Mammary epithelial cell (primary cell): ENCODE results near the gene GRM8.

Source experiments
- CTCF ChIP-seq, 2 donors: IDR thresholded peaks in 1 of 2; conservative IDR thresholded peaks in 1 of 2; 2 replicates each; pipeline ENCODE4 v1.5.1; 2011 to 2012; ENCODE audit warnings: inconsistent platforms in 2 of 2, low read length in 2 of 2, mild to moderate bottlenecking in 2 of 2, control low read depth in 1 of 2, low read depth in 1 of 2; ENCODE audit not compliant: insufficient read depth in 1 of 2; ENCODE audit errors: extremely low read depth in 1 of 2
- EZH2 ChIP-seq: IDR thresholded peaks from 2 replicates; pipeline ENCODE4 v1.6.1; 2012; ENCODE audit warnings: low read length, inconsistent platforms, borderline replicate concordance

DNA sequence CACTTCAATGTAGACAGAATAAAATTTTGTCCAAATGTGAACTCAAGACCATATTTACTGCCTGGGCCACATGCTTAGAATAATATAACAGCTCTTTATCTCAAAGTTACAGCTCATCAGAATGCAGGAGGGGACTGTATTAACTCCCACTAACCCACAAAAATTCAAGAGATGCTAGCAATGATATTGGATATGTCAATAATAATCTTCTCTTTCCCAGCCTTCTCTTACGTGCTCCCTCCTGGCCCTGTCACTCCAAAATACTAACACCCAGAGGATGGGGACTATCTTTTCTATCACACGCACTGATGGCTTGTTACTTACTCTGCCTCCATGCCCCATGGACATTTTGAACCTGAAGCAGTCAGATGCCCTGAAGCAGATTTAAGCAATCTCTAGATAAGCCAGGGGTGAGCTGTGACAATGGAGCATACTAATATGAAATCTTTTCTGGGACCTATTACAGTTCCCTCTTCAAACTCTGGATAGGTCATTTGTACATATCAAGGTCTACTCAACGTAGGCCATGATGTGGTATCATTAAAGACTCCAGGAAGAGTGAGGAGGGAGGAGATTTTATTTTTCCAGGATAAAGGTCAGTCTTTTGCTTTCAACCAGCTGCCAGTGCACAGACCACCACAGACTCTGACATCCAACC, 803.0 kb downstream of the GRM8 start:
- TF ChIP-seq CTCF (conservative IDR thresholded peaks at IDR 0.05 in 1 of 2, IDR thresholded peaks at IDR 0.05 in 1 of 2; ENCODE audit: extremely low read depth in 1 of 2, insufficient read depth in 1 of 2, low read depth in 1 of 2, low read length in 2 of 2) (no peak), EZH2 (no peak)
